ENCODE results near the gene TMEM95.

TMEM95 gene

GRCh38 chr17:7406235-7406825, 51.4 kb downstream of the TMEM95 start:
- Histone ChIP-seq H3K4me3 (replicated peaks; ENCODE audit: low read depth, low read length) (no peak overlapping the region), H3K27me3 (replicated peaks; ENCODE audit: control insufficient read depth, insufficient read depth, low read length) (no peaks in the 10 kb centered on the region; the same call in none of the 2 replicates), H3K36me3 (ENCODE audit: control insufficient read depth, insufficient read depth, low read length) (no peaks in the 10 kb centered on the region)
- DNase-seq (ENCODE audit: extremely low read depth, insufficient read length): no peak
- TF ChIP-seq, protein P1, sequence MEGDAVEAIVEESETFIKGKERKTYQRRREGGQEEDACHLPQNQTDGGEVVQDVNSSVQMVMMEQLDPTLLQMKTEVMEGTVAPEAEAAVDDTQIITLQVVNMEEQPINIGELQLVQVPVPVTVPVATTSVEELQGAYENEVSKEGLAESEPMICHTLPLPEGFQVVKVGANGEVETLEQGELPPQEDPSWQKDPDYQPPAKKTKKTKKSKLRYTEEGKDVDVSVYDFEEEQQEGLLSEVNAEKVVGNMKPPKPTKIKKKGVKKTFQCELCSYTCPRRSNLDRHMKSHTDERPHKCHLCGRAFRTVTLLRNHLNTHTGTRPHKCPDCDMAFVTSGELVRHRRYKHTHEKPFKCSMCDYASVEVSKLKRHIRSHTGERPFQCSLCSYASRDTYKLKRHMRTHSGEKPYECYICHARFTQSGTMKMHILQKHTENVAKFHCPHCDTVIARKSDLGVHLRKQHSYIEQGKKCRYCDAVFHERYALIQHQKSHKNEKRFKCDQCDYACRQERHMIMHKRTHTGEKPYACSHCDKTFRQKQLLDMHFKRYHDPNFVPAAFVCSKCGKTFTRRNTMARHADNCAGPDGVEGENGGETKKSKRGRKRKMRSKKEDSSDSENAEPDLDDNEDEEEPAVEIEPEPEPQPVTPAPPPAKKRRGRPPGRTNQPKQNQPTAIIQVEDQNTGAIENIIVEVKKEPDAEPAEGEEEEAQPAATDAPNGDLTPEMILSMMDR (IDR thresholded peaks at IDR 0.05; ENCODE audit: insufficient read depth, low read length, poor library complexity, severe bottlenecking): no peak

Data from GM06990 (cell line).